ENCODE results near the gene U2SURP. TPM values are rescaled to one million over a fixed set of nuclear protein-coding genes. Genes with fewer than 3 reads are reported as not detected.

Gene U2SURP
- total RNA-seq (ENCODE audit: unreplicated experiment) = 105 TPM
- long read RNA-seq, full-length matches to known transcripts = 6 of 19 reads
- long read RNA-seq, partial matches to known transcripts = 6 of 19 reads
- long read RNA-seq, other reads (novel, unspliced or antisense) = 7 of 19 reads

DNA sequence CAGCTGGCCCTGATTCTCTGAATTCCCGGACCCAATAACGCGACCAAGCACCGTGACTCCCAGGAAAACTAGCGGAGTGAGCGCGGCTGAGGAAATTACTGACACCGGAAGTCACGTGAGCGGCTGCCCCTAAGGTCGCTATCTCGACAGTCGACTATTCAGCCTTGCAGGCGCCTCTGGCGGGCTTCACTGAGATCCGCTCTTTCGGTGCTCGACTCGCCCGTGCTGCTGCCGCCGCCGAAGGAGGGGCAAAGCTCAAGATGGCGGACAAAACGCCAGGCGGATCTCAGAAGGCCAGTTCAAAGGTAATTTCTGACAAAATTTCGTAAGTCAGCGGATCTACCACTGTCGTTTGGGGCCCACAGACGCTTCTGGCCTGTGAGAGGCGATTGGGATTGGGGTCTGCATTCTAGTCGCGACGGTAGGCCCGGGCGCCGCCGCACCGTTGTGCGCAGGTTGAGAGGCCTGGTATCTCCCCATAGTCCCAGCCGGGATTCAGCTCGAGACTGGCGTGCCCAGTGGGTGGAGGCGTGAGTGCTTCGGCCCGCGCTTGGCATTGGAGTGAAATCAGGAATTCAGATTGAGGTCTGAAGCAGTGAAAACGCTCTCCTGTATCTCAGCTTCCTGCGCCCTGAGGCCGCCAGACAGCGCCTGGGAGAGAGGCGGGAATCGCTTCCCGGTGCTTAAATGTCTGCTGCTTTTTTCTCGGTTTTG is at the start of gene U2SURP:
Gene U2SURP, plus strand, starts transcription at position 202 of the 714 bp plus-strand sequence. Its CDS starts 59 bp downstream, at position 261.
- peak within 1 kb of the TSS; percentile 95 for H3K27ac Mint-ChIP-seq (ENCODE audit: unreplicated experiment)
- peak within 1 kb of the TSS; percentile 97 for H3K4me3 Mint-ChIP-seq (ENCODE audit: unreplicated experiment)
- peak; percentile 95 for DNase-seq
- TF ChIP-seq, protein P1, sequence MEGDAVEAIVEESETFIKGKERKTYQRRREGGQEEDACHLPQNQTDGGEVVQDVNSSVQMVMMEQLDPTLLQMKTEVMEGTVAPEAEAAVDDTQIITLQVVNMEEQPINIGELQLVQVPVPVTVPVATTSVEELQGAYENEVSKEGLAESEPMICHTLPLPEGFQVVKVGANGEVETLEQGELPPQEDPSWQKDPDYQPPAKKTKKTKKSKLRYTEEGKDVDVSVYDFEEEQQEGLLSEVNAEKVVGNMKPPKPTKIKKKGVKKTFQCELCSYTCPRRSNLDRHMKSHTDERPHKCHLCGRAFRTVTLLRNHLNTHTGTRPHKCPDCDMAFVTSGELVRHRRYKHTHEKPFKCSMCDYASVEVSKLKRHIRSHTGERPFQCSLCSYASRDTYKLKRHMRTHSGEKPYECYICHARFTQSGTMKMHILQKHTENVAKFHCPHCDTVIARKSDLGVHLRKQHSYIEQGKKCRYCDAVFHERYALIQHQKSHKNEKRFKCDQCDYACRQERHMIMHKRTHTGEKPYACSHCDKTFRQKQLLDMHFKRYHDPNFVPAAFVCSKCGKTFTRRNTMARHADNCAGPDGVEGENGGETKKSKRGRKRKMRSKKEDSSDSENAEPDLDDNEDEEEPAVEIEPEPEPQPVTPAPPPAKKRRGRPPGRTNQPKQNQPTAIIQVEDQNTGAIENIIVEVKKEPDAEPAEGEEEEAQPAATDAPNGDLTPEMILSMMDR (IDR thresholded peaks at IDR 0.05; ENCODE audit: partially characterized antibody, unreplicated experiment) = no peak
- peaks cover 22% of the 10 kb centered on the region for H3K4me1 Mint-ChIP-seq (ENCODE audit: low read depth, unreplicated experiment)
- H3K27me3 Mint-ChIP-seq (ENCODE audit: unreplicated experiment) = peaks cover 11% of the 10 kb centered on the region
- peaks cover 8% of the 10 kb centered on the region for H3K9me3 Mint-ChIP-seq (ENCODE audit: unreplicated experiment)
- no peaks in the 10 kb centered on the region for H3K36me3 Mint-ChIP-seq (ENCODE audit: unreplicated experiment)

DNA sequence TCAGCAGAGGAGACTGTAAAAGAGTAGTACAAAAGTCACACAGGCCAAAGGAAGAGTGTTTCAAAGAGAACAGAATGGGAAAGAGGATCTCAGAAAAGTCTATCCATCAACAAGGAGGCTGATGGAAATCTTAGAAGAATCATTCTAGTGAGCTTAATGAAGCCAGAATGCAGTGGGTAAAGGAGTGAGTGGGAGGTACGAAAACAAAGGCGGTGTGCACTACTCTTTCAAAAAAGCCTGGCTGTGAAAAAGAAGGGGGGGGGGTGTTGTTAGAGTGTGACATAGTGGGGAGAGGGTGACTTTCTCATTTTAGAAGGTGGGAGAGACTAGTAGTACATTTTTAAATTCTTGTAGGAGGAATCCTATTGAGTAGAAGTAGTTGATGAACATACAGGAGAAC is 49.6 kb upstream of the U2SURP start:
- Mint-ChIP-seq H3K4me1 (ENCODE audit: low read depth, unreplicated experiment) (no peaks in the 10 kb centered on the region), H3K9me3 (ENCODE audit: unreplicated experiment) (no peaks in the 10 kb centered on the region), H3K4me3 (ENCODE audit: unreplicated experiment) (no peak overlapping the region), H3K27ac (ENCODE audit: unreplicated experiment) (no peak overlapping the region), H3K36me3 (ENCODE audit: unreplicated experiment) (no peaks in the 10 kb centered on the region), H3K27me3 (ENCODE audit: unreplicated experiment) (no peaks in the 10 kb centered on the region)
- TF ChIP-seq, protein P1 (IDR thresholded peaks at IDR 0.05; ENCODE audit: partially characterized antibody, unreplicated experiment) = no peak
- no peak for DNase-seq

DNA sequence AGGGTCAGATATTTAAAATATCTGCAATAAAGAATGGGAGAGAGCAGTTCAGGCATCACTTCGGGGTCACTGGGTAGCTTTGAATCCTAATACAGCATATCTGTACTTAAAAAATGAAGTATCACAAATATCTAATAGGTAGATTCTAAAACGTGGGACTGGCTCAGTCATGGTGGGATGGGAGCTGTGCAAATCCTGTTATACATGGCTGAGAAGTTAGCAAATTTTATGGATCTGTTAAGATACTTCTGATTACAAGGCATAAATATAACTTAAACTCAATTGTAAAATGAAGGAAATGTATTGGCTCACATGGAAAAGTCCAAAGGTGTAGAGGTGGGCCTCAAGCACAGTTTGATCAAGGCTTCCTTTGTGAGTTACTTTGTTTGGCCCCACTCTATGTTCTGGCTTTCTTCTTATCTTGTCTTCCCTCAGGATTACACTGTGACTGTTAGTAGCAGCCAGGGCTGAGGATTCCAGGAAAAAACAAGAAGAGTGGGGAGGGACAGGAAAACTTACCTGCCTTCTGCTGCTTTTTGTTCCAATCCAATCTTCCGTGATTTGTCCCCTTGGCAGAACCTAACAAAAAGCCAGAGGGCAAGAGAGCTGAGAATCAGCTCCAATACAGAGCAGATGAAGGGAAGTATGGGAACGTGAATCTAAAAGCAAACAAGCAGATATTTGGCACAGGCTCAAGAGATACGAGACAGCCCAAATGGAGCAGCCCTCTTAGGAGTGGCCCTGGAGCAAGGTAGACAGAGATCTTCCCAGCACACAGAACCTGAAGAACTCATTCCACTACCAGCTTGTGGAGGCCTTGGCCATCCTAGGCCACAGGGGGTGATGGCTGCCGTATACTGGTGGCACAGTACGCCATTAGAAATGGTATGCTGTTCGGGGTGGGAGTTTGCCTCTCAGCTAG is 48.8 kb upstream of the U2SURP start:
- Mint-ChIP-seq H3K9me3 (ENCODE audit: unreplicated experiment) (no peaks in the 10 kb centered on the region), H3K27me3 (ENCODE audit: unreplicated experiment) (no peaks in the 10 kb centered on the region), H3K4me3 (ENCODE audit: unreplicated experiment) (no peak overlapping the region), H3K27ac (ENCODE audit: unreplicated experiment) (no peak overlapping the region), H3K4me1 (ENCODE audit: low read depth, unreplicated experiment) (no peaks in the 10 kb centered on the region), H3K36me3 (ENCODE audit: unreplicated experiment) (no peaks in the 10 kb centered on the region)
- TF ChIP-seq, protein P1 (IDR thresholded peaks at IDR 0.05; ENCODE audit: partially characterized antibody, unreplicated experiment) = no peak
- DNase-seq = no peak

DNA sequence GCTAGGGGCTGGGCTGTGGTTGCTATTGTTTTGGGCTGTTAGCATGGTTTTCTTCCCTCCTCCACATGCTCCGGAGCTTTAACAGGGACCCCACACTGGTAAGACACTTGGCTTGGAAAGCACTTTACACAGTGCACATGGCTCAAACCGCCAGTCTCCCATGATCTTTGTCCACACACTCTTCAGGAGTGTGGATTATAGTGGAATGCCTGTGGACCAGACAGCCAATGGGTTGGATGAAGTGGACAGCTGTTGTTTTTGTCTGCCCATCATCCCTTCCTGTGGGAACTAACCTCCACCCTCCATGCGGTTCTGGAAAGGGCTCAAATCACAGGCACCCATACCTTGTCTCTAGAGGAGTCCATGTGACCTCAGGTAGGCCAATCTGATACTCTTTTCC is 47.9 kb upstream of the U2SURP start:
- Mint-ChIP-seq H3K9me3 (ENCODE audit: unreplicated experiment) (no peaks in the 10 kb centered on the region), H3K4me1 (ENCODE audit: low read depth, unreplicated experiment) (no peaks in the 10 kb centered on the region), H3K27ac (ENCODE audit: unreplicated experiment) (no peak overlapping the region), H3K36me3 (ENCODE audit: unreplicated experiment) (no peaks in the 10 kb centered on the region), H3K27me3 (ENCODE audit: unreplicated experiment) (no peaks in the 10 kb centered on the region), H3K4me3 (ENCODE audit: unreplicated experiment) (no peak overlapping the region)
- no peak for DNase-seq
- TF ChIP-seq, protein P1 (IDR thresholded peaks at IDR 0.05; ENCODE audit: partially characterized antibody, unreplicated experiment) = no peak
